ENCODE data around the gene CDS2. TPM values are rescaled to one million over a fixed set of nuclear protein-coding genes. Genes with fewer than 3 reads are reported as not detected.

The CDS2 gene
- total and polyA plus RNA-seq, 2 of the 13 experiments (the other 11 are each of a cell fraction or from before 2014, with no cell fraction given), result 81.3 to 153 TPM

DNA sequence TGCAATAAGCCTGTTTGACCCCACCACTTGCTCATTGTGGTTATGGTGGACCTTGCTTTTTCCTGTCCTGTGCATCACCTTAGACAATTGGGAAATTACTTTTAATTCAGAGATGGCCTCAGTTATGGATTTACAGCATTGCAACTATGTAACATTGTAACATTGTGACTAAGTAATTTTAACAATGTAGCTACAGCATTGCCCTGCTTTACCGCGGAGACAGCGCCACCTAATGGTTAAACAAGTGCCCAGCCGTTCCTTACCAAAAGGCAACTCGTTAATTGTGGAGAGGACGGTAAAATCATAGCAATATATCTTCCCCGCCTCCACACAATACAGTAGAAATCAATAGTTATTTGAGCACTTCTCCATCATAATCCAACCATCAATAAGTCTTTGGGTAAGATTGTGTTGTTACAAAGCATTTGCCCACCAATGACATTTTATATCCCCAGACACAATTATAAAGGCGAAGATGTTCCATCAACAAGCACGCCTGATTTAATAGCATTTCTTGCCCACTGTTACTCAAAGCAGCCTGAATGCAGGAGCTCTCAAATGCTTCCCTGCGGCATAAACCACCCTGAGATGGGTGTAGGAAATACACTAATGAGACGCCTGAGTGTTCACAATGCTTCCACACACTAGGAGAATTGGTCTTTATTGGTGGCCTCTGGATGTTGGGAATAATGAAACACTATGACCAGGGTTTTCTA, 96.3 kb downstream of the CDS2 start (continued):
- TF ChIP-seq, protein P1, sequence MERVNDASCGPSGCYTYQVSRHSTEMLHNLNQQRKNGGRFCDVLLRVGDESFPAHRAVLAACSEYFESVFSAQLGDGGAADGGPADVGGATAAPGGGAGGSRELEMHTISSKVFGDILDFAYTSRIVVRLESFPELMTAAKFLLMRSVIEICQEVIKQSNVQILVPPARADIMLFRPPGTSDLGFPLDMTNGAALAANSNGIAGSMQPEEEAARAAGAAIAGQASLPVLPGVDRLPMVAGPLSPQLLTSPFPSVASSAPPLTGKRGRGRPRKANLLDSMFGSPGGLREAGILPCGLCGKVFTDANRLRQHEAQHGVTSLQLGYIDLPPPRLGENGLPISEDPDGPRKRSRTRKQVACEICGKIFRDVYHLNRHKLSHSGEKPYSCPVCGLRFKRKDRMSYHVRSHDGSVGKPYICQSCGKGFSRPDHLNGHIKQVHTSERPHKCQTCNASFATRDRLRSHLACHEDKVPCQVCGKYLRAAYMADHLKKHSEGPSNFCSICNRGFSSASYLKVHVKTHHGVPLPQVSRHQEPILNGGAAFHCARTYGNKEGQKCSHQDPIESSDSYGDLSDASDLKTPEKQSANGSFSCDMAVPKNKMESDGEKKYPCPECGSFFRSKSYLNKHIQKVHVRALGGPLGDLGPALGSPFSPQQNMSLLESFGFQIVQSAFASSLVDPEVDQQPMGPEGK (CRISPR knock-in tag; IDR thresholded peaks at IDR 0.05), result no peak
- TF ChIP-seq ZBTB25 (CRISPR knock-in tag; IDR thresholded peaks at IDR 0.05) (0 out of 2 replicates have a peak, but pooled peaks have one; percentile 38), THAP11 (CRISPR knock-in tag; IDR thresholded peaks at IDR 0.05) (0 out of 2 replicates have a peak, but pooled peaks have one; percentile 29), KLF13 (CRISPR knock-in tag; IDR thresholded peaks at IDR 0.05) (no peak), SALL1 (CRISPR knock-in tag; IDR thresholded peaks at IDR 0.05) (no peak), ZMYM4 (CRISPR knock-in tag; IDR thresholded peaks at IDR 0.05) (0 out of 2 replicates have a peak, but pooled peaks have one; percentile 29), YEATS2 (CRISPR knock-in tag; IDR thresholded peaks at IDR 0.05; ENCODE audit: borderline replicate concordance) (peak; percentile 46; the same call in 1 of the 2 replicates), TSC22D2 (CRISPR knock-in tag; IDR thresholded peaks at IDR 0.05; ENCODE audit: borderline replicate concordance) (0 out of 2 replicates have a peak, but pooled peaks have one; percentile 58), ZNF816 (CRISPR knock-in tag; IDR thresholded peaks at IDR 0.05; ENCODE audit: borderline replicate concordance) (no peak), ZNF788 (CRISPR knock-in tag; IDR thresholded peaks at IDR 0.05; ENCODE audit: borderline replicate concordance) (no peak), ZNF775 (CRISPR knock-in tag; IDR thresholded peaks at IDR 0.05; ENCODE audit: borderline replicate concordance) (0 out of 2 replicates have a peak, but pooled peaks have one; percentile 65), ZNF225 (CRISPR knock-in tag; IDR thresholded peaks at IDR 0.05) (no peak), ZMAT5 (CRISPR knock-in tag; IDR thresholded peaks at IDR 0.05; ENCODE audit: borderline replicate concordance, low read depth) (no peak), DNMT3B (CRISPR knock-in tag; conservative IDR thresholded peaks at IDR 0.05) (no peak), MIER2 (CRISPR knock-in tag; IDR thresholded peaks at IDR 0.05) (0 out of 2 replicates have a peak, but pooled peaks have one; percentile 16), SNAPC2 (CRISPR knock-in tag; IDR thresholded peaks at IDR 0.05) (no peak), ZNF234 (CRISPR knock-in tag; conservative IDR thresholded peaks at IDR 0.05) (no peak), ZKSCAN1 (IDR thresholded peaks at IDR 0.05; ENCODE audit: low read length) (0 out of 2 replicates have a peak, but pooled peaks have one; percentile 45)
- TF ChIP-seq, protein P2, sequence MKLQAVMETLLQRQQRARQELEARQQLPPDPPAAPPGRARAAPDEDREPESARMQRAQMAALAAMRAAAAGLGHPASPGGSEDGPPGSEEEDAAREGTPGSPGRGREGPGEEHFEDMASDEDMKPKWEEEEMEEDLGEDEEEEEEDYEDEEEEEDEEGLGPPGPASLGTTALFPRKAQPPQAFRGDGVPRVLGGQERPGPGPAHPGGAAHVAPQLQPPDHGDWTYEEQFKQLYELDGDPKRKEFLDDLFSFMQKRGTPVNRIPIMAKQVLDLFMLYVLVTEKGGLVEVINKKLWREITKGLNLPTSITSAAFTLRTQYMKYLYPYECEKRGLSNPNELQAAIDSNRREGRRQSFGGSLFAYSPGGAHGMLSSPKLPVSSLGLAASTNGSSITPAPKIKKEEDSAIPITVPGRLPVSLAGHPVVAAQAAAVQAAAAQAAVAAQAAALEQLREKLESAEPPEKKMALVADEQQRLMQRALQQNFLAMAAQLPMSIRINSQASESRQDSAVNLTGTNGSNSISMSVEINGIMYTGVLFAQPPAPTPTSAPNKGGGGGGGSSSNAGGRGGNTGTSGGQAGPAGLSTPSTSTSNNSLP (IDR thresholded peaks at IDR 0.05; ENCODE audit: low read depth, low read length), result 0 out of 2 replicates have a peak, but pooled peaks have one; percentile 49
- TF ChIP-seq, protein P3, sequence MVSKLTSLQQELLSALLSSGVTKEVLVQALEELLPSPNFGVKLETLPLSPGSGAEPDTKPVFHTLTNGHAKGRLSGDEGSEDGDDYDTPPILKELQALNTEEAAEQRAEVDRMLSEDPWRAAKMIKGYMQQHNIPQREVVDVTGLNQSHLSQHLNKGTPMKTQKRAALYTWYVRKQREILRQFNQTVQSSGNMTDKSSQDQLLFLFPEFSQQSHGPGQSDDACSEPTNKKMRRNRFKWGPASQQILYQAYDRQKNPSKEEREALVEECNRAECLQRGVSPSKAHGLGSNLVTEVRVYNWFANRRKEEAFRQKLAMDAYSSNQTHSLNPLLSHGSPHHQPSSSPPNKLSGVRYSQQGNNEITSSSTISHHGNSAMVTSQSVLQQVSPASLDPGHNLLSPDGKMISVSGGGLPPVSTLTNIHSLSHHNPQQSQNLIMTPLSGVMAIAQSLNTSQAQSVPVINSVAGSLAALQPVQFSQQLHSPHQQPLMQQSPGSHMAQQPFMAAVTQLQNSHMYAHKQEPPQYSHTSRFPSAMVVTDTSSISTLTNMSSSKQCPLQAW (CRISPR knock-in tag; IDR thresholded peaks at IDR 0.05), result peak; percentile 44; the same call in 1 of the 2 replicates
- TF ChIP-seq, protein P4, sequence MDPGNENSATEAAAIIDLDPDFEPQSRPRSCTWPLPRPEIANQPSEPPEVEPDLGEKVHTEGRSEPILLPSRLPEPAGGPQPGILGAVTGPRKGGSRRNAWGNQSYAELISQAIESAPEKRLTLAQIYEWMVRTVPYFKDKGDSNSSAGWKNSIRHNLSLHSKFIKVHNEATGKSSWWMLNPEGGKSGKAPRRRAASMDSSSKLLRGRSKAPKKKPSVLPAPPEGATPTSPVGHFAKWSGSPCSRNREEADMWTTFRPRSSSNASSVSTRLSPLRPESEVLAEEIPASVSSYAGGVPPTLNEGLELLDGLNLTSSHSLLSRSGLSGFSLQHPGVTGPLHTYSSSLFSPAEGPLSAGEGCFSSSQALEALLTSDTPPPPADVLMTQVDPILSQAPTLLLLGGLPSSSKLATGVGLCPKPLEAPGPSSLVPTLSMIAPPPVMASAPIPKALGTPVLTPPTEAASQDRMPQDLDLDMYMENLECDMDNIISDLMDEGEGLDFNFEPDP (CRISPR knock-in tag; conservative IDR thresholded peaks at IDR 0.05), result 0 out of 2 replicates have a peak, but pooled peaks have one; percentile 50

Data from HepG2 (cell line).